Lung (tissue), 12 donors: ENCODE measurements around the gene AFG1L. TPM values are rescaled to one million over a fixed set of nuclear protein-coding genes. Genes with fewer than 3 reads are reported as not detected.

Experiments used
- ATAC-seq: fragments of 200-7000 bp; cut with Tn5 transposase; one replicate; pipeline ENCODE4 v1.9.1; 2020; ENCODE audit warnings: moderate number of reproducible peaks; ENCODE audit not compliant: insufficient read depth, low FRiP score
- DNase-seq, 3 donors: peaks; one replicate each; pipeline ENCODE4 v3.0.0-alpha.2; 2013 to 2017
- H3K27ac ChIP-seq, 2 donors: one replicate each; pipeline ENCODE4 v1.5.1; 2013; ENCODE audit warnings: mild to moderate bottlenecking in 2 of 2, moderate library complexity in 2 of 2, control low read depth in 1 of 2, inconsistent platforms in 1 of 2, low read depth in 1 of 2, low read length in 1 of 2
- H3K27me3 ChIP-seq, 3 donors: one replicate each; pipeline ENCODE4 v1.5.1; 2013; ENCODE audit warnings: low read length in 2 of 3; ENCODE audit not compliant: control insufficient read depth in 3 of 3, insufficient read depth in 3 of 3
- H3K36me3 ChIP-seq, 4 donors: one replicate each; pipeline ENCODE4 v1.5.1; 2013; ENCODE audit warnings: low read length in 4 of 4, mild to moderate bottlenecking in 1 of 4, moderate library complexity in 1 of 4; ENCODE audit not compliant: control insufficient read depth in 4 of 4, insufficient read depth in 4 of 4
- H3K4me1 ChIP-seq, 5 donors: one replicate each; pipeline ENCODE4 v1.5.1; 2013; ENCODE audit warnings: low read length in 5 of 5, mild to moderate bottlenecking in 2 of 5, moderate library complexity in 1 of 5; ENCODE audit not compliant: control insufficient read depth in 5 of 5, insufficient read depth in 5 of 5
- H3K4me3 ChIP-seq: one replicate; pipeline ENCODE4 v1.5.1; 2013; ENCODE audit warnings: mild to moderate bottlenecking, control low read depth, moderate library complexity
- H3K9ac ChIP-seq, 2 donors: one replicate each; pipeline ENCODE4 v1.5.1; 2013; ENCODE audit warnings: low read length in 2 of 2, control low read depth in 1 of 2; ENCODE audit not compliant: insufficient read depth in 1 of 2
- H3K9me3 ChIP-seq, 4 donors: one replicate each; pipeline ENCODE4 v1.5.1; 2013; ENCODE audit warnings: low read length in 3 of 4, mild to moderate bottlenecking in 1 of 4, moderate library complexity in 1 of 4; ENCODE audit not compliant: control insufficient read depth in 4 of 4, insufficient read depth in 3 of 4
- CTCF ChIP-seq: IDR thresholded peaks from 2 replicates; pipeline ENCODE4 v1.5.1; 2012; ENCODE audit warnings: mild to moderate bottlenecking; ENCODE audit errors: control extremely low read depth, extremely low read depth
- WGBS, 2 donors: extraction: QIAGEN DNeasy Blood & Tissue Kit; methylation state at CpG; one replicate each; pipeline ENCODE4 v1.1.7; 2013; 5-methylcytosine and 5-hydroxymethylcytosine counted together
- polyA plus RNA-seq, 2 donors: library from polyadenylated mRNA; stranded (reverse); fragments of 200-250 nt; gene quantifications; one replicate each; pipeline ENCODE4 v1.2.1, GENCODE V29; 2013
- total RNA-seq, 2 donors: library from RNA; depleted of rRNA in 1 of 2; stranded (reverse); fragments of >200 nt in 1 of 2; gene quantifications; one replicate each; pipeline ENCODE4 v1.2.1, GENCODE V29; 2014 to 2021
- donor health status: control.
- donor health status: control.
- donor health status: Bipolar disorder and iron deficiency.
- donor health status: healthy.
- donor health status: DM: yes; HTN: yes; CAD: no.

The AFG1L gene
- total and polyA plus RNA-seq, 4 donors = 2.0 to 9.5 (median 5.5) TPM

GRCh38 chr6:108546079-108547049 is 251.5 kb downstream of the AFG1L start:
- Histone ChIP-seq H3K4me3 (no peak overlapping the region), H3K4me1 (peaks cover 0 to 4% (median 3%) of the 10 kb centered on the region in 5 donors), H3K36me3 (no peaks in the 10 kb centered on the region), H3K9me3 (no peaks in the 10 kb centered on the region), H3K27me3 (no peaks in the 10 kb centered on the region), H3K27ac (no peak overlapping the region), H3K9ac (no peak overlapping the region)
- WGBS, 2 donors = 63 to 74% methylated on average over 6 of the region's 6 CpGs
- no peak for DNase-seq
- ATAC-seq = no peak
- TF ChIP-seq CTCF = no peak

- ATAC-seq = no peak
- 88 to 93% methylated on average over 1 of the region's 1 CpG for WGBS, 2 donors
- H3K9me3 ChIP-seq = no peaks in the 10 kb centered on the region
Measured at GRCh38 chr6:108549241-108549640, 254.4 kb downstream of the AFG1L start.

GRCh38 chr6:108549741-108550140 is 254.9 kb downstream of the AFG1L start:
- H3K4me3 ChIP-seq = no peak overlapping the region
- no peak overlapping the region for H3K9ac ChIP-seq
- no peaks in the 10 kb centered on the region for H3K36me3 ChIP-seq
- TF ChIP-seq CTCF = no peak
- H3K27me3 ChIP-seq = no peaks in the 10 kb centered on the region
- peaks cover 0 to under 1% (median 0%) of the 10 kb centered on the region in 5 donors for H3K4me1 ChIP-seq
- H3K27ac ChIP-seq = no peak overlapping the region
- DNase-seq = no peak
- WGBS, 2 donors = 80 to 90% methylated on average over 3 of the region's 3 CpGs
- ATAC-seq = no peak
- H3K9me3 ChIP-seq = no peaks in the 10 kb centered on the region

More at GRCh38 chr6:108549241-108549640, 254.4 kb downstream of the AFG1L start:
- Histone ChIP-seq H3K4me1 (peaks cover 0 to 3% (median 0%) of the 10 kb centered on the region in 5 donors), H3K9ac (no peak overlapping the region), H3K27me3 (no peaks in the 10 kb centered on the region), H3K4me3 (no peak overlapping the region), H3K36me3 (no peaks in the 10 kb centered on the region), H3K27ac (no peak overlapping the region)
- DNase-seq = no peak
- no peak for TF ChIP-seq CTCF
